ENCODE measurements around the gene OR51E2.

The OR51E2 gene

GRCh38 chr11:4662876-4663275, 34.8 kb downstream of the OR51E2 start:
- Histone ChIP-seq H3K4me3 (ENCODE audit: low read depth, low read length) (no peak overlapping the region), H3K27ac (ENCODE audit: low read depth, low read length) (no peak overlapping the region), H3K36me3 (ENCODE audit: control insufficient read depth, insufficient read depth, low read length) (no peaks in the 10 kb centered on the region), H3K4me1 (ENCODE audit: control insufficient read depth, insufficient read depth, low read length) (no peaks in the 10 kb centered on the region; the same call in 1 of the 2 replicates), H3K9me3 (ENCODE audit: control insufficient read depth, insufficient read depth, low read depth, low read length) (no peaks in the 10 kb centered on the region), H3K9ac (ENCODE audit: low read length) (no peak overlapping the region), H3K27me3 (ENCODE audit: control insufficient read depth, insufficient read depth, low read length) (no peaks in the 10 kb centered on the region)

DNA sequence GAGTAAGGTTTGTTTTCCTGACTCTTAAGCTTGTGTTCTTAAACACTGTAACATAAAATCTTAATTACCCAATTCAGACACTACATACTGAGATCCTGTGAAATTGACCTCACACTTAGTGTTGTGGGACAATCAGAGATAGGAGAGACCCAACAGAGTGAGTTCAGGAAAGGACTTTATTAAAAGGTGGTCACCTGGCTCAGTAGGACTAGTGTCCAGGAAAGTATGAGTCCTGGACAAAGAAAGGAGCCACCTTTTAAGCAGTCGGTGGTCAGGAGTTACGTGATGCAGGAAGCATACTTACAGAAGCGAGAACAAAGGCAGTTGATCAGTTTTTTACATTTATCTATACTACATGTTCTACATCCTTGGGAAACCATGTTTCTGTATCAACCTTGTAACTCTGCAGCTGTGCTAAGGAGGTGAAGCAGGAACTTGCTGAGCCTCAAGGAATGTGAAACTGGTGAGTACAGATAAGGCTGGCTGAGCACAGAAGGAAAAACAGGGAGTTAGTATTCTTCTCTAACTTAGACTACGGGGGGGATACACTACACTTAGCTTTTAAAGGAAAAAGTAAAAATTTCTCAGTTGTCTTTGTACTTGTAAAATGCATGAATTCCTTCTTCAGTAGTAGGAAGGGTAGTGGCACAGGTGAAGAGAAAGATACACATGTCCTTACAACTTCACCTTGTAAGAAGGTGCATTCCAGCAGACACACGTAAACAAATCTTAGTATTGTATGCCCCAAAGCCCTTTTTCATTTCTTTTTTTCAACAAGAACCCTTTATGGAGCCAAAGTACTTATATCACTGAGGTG, 38.8 kb downstream of the OR51E2 start:
- no peak overlapping the region for H3K9ac ChIP-seq (ENCODE audit: low read length)

GRCh38 chr11:4654635-4655369, 42.9 kb downstream of the OR51E2 start:
- no peaks in the 10 kb centered on the region for H3K36me3 ChIP-seq (ENCODE audit: control insufficient read depth, insufficient read depth, low read length)
- H3K27me3 ChIP-seq (ENCODE audit: control insufficient read depth, insufficient read depth, low read length), result no peaks in the 10 kb centered on the region; the same call in 1 of the 2 replicates
- H3K4me3 ChIP-seq (ENCODE audit: low read depth, low read length), result no peak overlapping the region
- H3K9ac ChIP-seq (ENCODE audit: low read length), result no peak overlapping the region
- no peak overlapping the region for H3K27ac ChIP-seq (ENCODE audit: low read depth, low read length)
- H3K4me1 ChIP-seq (ENCODE audit: control insufficient read depth, insufficient read depth, low read length), result no peaks in the 10 kb centered on the region; the same call in 1 of the 2 replicates
- no peaks in the 10 kb centered on the region for H3K9me3 ChIP-seq (ENCODE audit: control insufficient read depth, insufficient read depth, low read depth, low read length)

More for the DNA sequence above, 38.8 kb downstream of the OR51E2 start:
- no peaks in the 10 kb centered on the region for H3K9me3 ChIP-seq (ENCODE audit: control insufficient read depth, insufficient read depth, low read depth, low read length)
- H3K36me3 ChIP-seq (ENCODE audit: control insufficient read depth, insufficient read depth, low read length), result no peaks in the 10 kb centered on the region
- no peak overlapping the region for H3K4me3 ChIP-seq (ENCODE audit: low read depth, low read length)
- H3K27me3 ChIP-seq (ENCODE audit: control insufficient read depth, insufficient read depth, low read length), result no peaks in the 10 kb centered on the region
- no peak overlapping the region for H3K27ac ChIP-seq (ENCODE audit: low read depth, low read length)
- H3K4me1 ChIP-seq (ENCODE audit: control insufficient read depth, insufficient read depth, low read length), result no peaks in the 10 kb centered on the region; the same call in 1 of the 2 replicates

- no peak overlapping the region for H3K27ac ChIP-seq (ENCODE audit: low read depth, low read length)
- no peak overlapping the region for H3K9ac ChIP-seq (ENCODE audit: low read length)
- H3K9me3 ChIP-seq (ENCODE audit: control insufficient read depth, insufficient read depth, low read depth, low read length), result no peaks in the 10 kb centered on the region
- H3K36me3 ChIP-seq (ENCODE audit: control insufficient read depth, insufficient read depth, low read length), result no peaks in the 10 kb centered on the region
- no peaks in the 10 kb centered on the region; the same call in 1 of the 2 replicates for H3K27me3 ChIP-seq (ENCODE audit: control insufficient read depth, insufficient read depth, low read length)
- H3K4me1 ChIP-seq (ENCODE audit: control insufficient read depth, insufficient read depth, low read length), result no peaks in the 10 kb centered on the region
- H3K4me3 ChIP-seq (ENCODE audit: low read depth, low read length), result no peak overlapping the region
These were observed 49.9 kb downstream of the OR51E2 start for GRCh38 chr11:4647766-4648165.

GRCh38 chr11:4645974-4646373, 51.7 kb downstream of the OR51E2 start:
- H3K27ac ChIP-seq (ENCODE audit: low read depth, low read length), result no peak overlapping the region
- no peak overlapping the region for H3K4me3 ChIP-seq (ENCODE audit: low read depth, low read length)
- H3K9ac ChIP-seq (ENCODE audit: low read length), result no peak overlapping the region
- H3K27me3 ChIP-seq (ENCODE audit: control insufficient read depth, insufficient read depth, low read length), result no peaks in the 10 kb centered on the region
- H3K4me1 ChIP-seq (ENCODE audit: control insufficient read depth, insufficient read depth, low read length), result no peaks in the 10 kb centered on the region; the same call in 1 of the 2 replicates
- H3K9me3 ChIP-seq (ENCODE audit: control insufficient read depth, insufficient read depth, low read depth, low read length), result no peaks in the 10 kb centered on the region
- H3K36me3 ChIP-seq (ENCODE audit: control insufficient read depth, insufficient read depth, low read length), result no peaks in the 10 kb centered on the region

GRCh38 chr11:4644233-4644632, 53.4 kb downstream of the OR51E2 start:
- no peaks in the 10 kb centered on the region; the same call in 1 of the 2 replicates for H3K4me1 ChIP-seq (ENCODE audit: control insufficient read depth, insufficient read depth, low read length)
- no peak overlapping the region for H3K4me3 ChIP-seq (ENCODE audit: low read depth, low read length)
- no peak overlapping the region for H3K27ac ChIP-seq (ENCODE audit: low read depth, low read length)

GRCh38 chr11:4643682-4644081, 54.0 kb downstream of the OR51E2 start, which contains the start of gene OR51E1:
TSS of gene OR51E1 (plus strand) at chr11:4643982. CDS start at chr11:4652527, 8,545 bp downstream.
- Histone ChIP-seq H3K27me3 (ENCODE audit: control insufficient read depth, insufficient read depth, low read length) (no peaks in the 10 kb centered on the region), H3K4me1 (ENCODE audit: control insufficient read depth, insufficient read depth, low read length) (no peaks in the 10 kb centered on the region; the same call in 1 of the 2 replicates), H3K4me3 (ENCODE audit: low read depth, low read length) (no peak within 1 kb of the TSS), H3K36me3 (ENCODE audit: control insufficient read depth, insufficient read depth, low read length) (no peaks in the 10 kb centered on the region), H3K9ac (ENCODE audit: low read length) (no peak within 1 kb of the TSS), H3K27ac (ENCODE audit: low read depth, low read length) (no peak within 1 kb of the TSS), H3K9me3 (ENCODE audit: control insufficient read depth, insufficient read depth, low read depth, low read length) (no peaks in the 10 kb centered on the region)

More at GRCh38 chr11:4644233-4644632, 53.4 kb downstream of the OR51E2 start:
- no peaks in the 10 kb centered on the region for H3K27me3 ChIP-seq (ENCODE audit: control insufficient read depth, insufficient read depth, low read length)
- no peak overlapping the region for H3K9ac ChIP-seq (ENCODE audit: low read length)
- no peaks in the 10 kb centered on the region for H3K36me3 ChIP-seq (ENCODE audit: control insufficient read depth, insufficient read depth, low read length)
- no peaks in the 10 kb centered on the region for H3K9me3 ChIP-seq (ENCODE audit: control insufficient read depth, insufficient read depth, low read depth, low read length)

GRCh38 chr11:4643076-4643475, 54.6 kb downstream of the OR51E2 start:
- H3K9ac ChIP-seq (ENCODE audit: low read length), result no peak overlapping the region
- no peaks in the 10 kb centered on the region for H3K36me3 ChIP-seq (ENCODE audit: control insufficient read depth, insufficient read depth, low read length)
- H3K27ac ChIP-seq (ENCODE audit: low read depth, low read length), result no peak overlapping the region
- peaks cover 5% of the 10 kb centered on the region for H3K27me3 ChIP-seq (ENCODE audit: control insufficient read depth, insufficient read depth, low read length)
- H3K9me3 ChIP-seq (ENCODE audit: control insufficient read depth, insufficient read depth, low read depth, low read length), result no peaks in the 10 kb centered on the region
- H3K4me3 ChIP-seq (ENCODE audit: low read depth, low read length), result no peak overlapping the region
- no peaks in the 10 kb centered on the region; the same call in 1 of the 2 replicates for H3K4me1 ChIP-seq (ENCODE audit: control insufficient read depth, insufficient read depth, low read length)

DNA sequence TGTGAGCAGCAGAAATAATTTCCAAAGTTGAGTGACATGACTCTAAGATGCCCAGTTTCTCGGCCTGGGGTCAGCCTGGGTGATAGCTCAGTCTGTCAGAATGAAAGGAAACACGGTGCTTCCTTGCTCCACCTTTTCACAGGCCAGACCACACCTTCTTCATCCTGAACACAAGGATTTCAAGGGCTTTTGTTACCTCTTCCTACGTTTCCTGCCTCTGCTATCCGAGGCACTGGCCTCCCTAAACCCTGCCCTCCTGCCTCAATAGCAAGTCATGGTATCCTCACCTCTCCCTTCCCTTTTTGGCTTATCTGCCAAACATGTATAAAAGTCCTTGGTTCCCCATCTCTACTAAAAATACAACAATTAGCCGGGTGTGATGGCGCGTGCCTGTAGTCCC, 55.6 kb downstream of the OR51E2 start:
- no peaks in the 10 kb centered on the region for H3K9me3 ChIP-seq (ENCODE audit: control insufficient read depth, insufficient read depth, low read depth, low read length)
- H3K36me3 ChIP-seq (ENCODE audit: control insufficient read depth, insufficient read depth, low read length), result no peaks in the 10 kb centered on the region
- H3K4me3 ChIP-seq (ENCODE audit: low read depth, low read length), result no peak overlapping the region
- no peak overlapping the region for H3K9ac ChIP-seq (ENCODE audit: low read length)
- no peak overlapping the region for H3K27ac ChIP-seq (ENCODE audit: low read depth, low read length)
- no peaks in the 10 kb centered on the region; the same call in 1 of the 2 replicates for H3K4me1 ChIP-seq (ENCODE audit: control insufficient read depth, insufficient read depth, low read length)
- peaks cover 15% of the 10 kb centered on the region for H3K27me3 ChIP-seq (ENCODE audit: control insufficient read depth, insufficient read depth, low read length)

DNA sequence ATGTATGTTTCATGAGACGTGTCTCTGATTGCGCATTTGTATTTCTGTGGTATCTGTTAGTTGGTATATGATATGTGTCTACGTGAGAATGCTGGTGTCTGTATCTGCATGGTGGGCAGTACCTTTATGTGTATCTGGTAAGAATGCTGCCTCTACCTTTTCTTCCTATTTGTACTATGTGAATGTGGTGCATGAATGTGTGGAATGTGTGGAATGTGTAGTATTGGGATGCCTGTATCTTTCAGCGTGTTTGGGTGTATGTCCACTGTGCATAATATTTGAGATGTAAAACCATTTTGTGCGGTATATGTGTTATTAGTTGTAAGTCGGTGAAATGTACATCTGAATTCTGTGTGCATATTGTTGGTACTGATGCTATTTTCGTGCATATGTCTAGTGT, 56.2 kb downstream of the OR51E2 start:
- Histone ChIP-seq H3K4me1 (ENCODE audit: control insufficient read depth, insufficient read depth, low read length) (no peaks in the 10 kb centered on the region; the same call in 1 of the 2 replicates), H3K27me3 (ENCODE audit: control insufficient read depth, insufficient read depth, low read length) (peaks cover 18% of the 10 kb centered on the region), H3K36me3 (ENCODE audit: control insufficient read depth, insufficient read depth, low read length) (no peaks in the 10 kb centered on the region), H3K4me3 (ENCODE audit: low read depth, low read length) (no peak overlapping the region), H3K9me3 (ENCODE audit: control insufficient read depth, insufficient read depth, low read depth, low read length) (no peaks in the 10 kb centered on the region), H3K27ac (ENCODE audit: low read depth, low read length) (no peak overlapping the region), H3K9ac (ENCODE audit: low read length) (no peak overlapping the region)

- peaks cover 25% of the 10 kb centered on the region for H3K27me3 ChIP-seq (ENCODE audit: control insufficient read depth, insufficient read depth, low read length)
- H3K9me3 ChIP-seq (ENCODE audit: control insufficient read depth, insufficient read depth, low read depth, low read length), result no peaks in the 10 kb centered on the region
- no peak overlapping the region for H3K27ac ChIP-seq (ENCODE audit: low read depth, low read length)
- no peaks in the 10 kb centered on the region; the same call in 1 of the 2 replicates for H3K4me1 ChIP-seq (ENCODE audit: control insufficient read depth, insufficient read depth, low read length)
- H3K4me3 ChIP-seq (ENCODE audit: low read depth, low read length), result no peak overlapping the region
- H3K36me3 ChIP-seq (ENCODE audit: control insufficient read depth, insufficient read depth, low read length), result no peaks in the 10 kb centered on the region
- no peak overlapping the region for H3K9ac ChIP-seq (ENCODE audit: low read length)
These were observed 57.7 kb downstream of the OR51E2 start for GRCh38 chr11:4639931-4640330.
